WTC11 (cell line): ENCODE results near the gene JAZF1. TPM values are rescaled to one million over a fixed set of nuclear protein-coding genes. Genes with fewer than 3 reads are reported as not detected.

ENCODE experiments used
- ATAC-seq: fragments of 200-7000 bp; cut with Tn5 transposase; 2 replicates; pipeline ENCODE4 v1.10.0; 2021; ENCODE audit warnings: mild to moderate bottlenecking, moderate library complexity
- CTCF ChIA-PET: fragments of 300-600 bp; sonication (Branson Sonifier 250); formaldehyde crosslinking; loops from one replicate; lab custom pipeline; 2021; ENCODE audit warnings: antibody characterized with exemption; lab: Charles Lee
- POLR2A ChIA-PET: fragments of 350-600 bp; sonication (Branson Sonifier 250); formaldehyde crosslinking; loops from one replicate; lab custom pipeline; 2021; ENCODE audit warnings: antibody characterized with exemption; lab: Charles Lee
- DNase-seq: peaks from one replicate; pipeline ENCODE4 v3.0.0; 2021; ENCODE audit warnings: low spot score
- H3K27ac Mint-ChIP-seq: 2 replicates; pipeline ENCODE4 v1.8.0; 2021; ENCODE audit warnings: mixed read lengths
- H3K27me3 Mint-ChIP-seq: 2 replicates; pipeline ENCODE4 v1.8.0; 2021; ENCODE audit warnings: low read depth, mild to moderate bottlenecking, moderate library complexity, mixed read lengths
- H3K36me3 Mint-ChIP-seq: 2 replicates; pipeline ENCODE4 v1.8.0; 2021; ENCODE audit warnings: mixed read lengths
- H3K4me1 Mint-ChIP-seq: 2 replicates; pipeline ENCODE4 v1.8.0; 2022; ENCODE audit warnings: mixed read lengths
- H3K4me3 Mint-ChIP-seq: 2 replicates; pipeline ENCODE4 v1.8.0; 2021; ENCODE audit warnings: mild to moderate bottlenecking, moderate library complexity, mixed read lengths
- H3K9me3 Mint-ChIP-seq: 2 replicates; pipeline ENCODE4 v1.8.0; 2021; ENCODE audit warnings: mixed read lengths
- ATF1 ChIP-seq: sonication (generic); formaldehyde crosslinking; IDR thresholded peaks from 2 replicates; pipeline ENCODE4 v1.8.1; 2023; ENCODE audit warnings: mild to moderate bottlenecking, moderate library complexity, missing genetic modification reagents
- ELF4 ChIP-seq: sonication (generic); formaldehyde crosslinking; IDR thresholded peaks from 2 replicates; pipeline ENCODE4 v1.8.1; 2022; ENCODE audit warnings: low read depth, mild to moderate bottlenecking, moderate library complexity, missing genetic modification reagents
- FOXJ3 ChIP-seq: sonication (generic); formaldehyde crosslinking; IDR thresholded peaks from 2 replicates; pipeline ENCODE4 v1.9.0; 2021; ENCODE audit warnings: missing genetic modification reagents, mild to moderate bottlenecking, borderline replicate concordance
- GTF2I ChIP-seq: fragments of 250-450 bp; sonication (Bioruptor Pico); conservative IDR thresholded peaks from 2 replicates; pipeline ENCODE4 v1.4.0; 2021; ENCODE audit warnings: mild to moderate bottlenecking
- JUN ChIP-seq: sonication (generic); formaldehyde crosslinking; IDR thresholded peaks from 2 replicates; pipeline ENCODE4 v1.8.0; 2023; ENCODE audit warnings: mild to moderate bottlenecking, missing genetic modification reagents
- NFATC4 ChIP-seq: fragments of 250-450 bp; sonication (Bioruptor Pico); IDR thresholded peaks from 2 replicates; pipeline ENCODE4 v1.9.0; 2021; ENCODE audit warnings: mild to moderate bottlenecking
- NFYB ChIP-seq: sonication (generic); formaldehyde crosslinking; conservative IDR thresholded peaks from 2 replicates; pipeline ENCODE4 v1.8.0; 2022; ENCODE audit warnings: low read depth, missing genetic modification reagents
- NR2C2 ChIP-seq: sonication (generic); formaldehyde crosslinking; IDR thresholded peaks from 2 replicates; pipeline ENCODE4 v1.8.0; 2022; ENCODE audit warnings: mild to moderate bottlenecking, missing genetic modification reagents
- PREB ChIP-seq: sonication (generic); formaldehyde crosslinking; IDR thresholded peaks from 2 replicates; pipeline ENCODE4 v1.8.1; 2022; ENCODE audit warnings: mild to moderate bottlenecking, missing genetic modification reagents, moderate library complexity, borderline replicate concordance
- SMAD4 ChIP-seq: sonication (generic); formaldehyde crosslinking; IDR thresholded peaks from 2 replicates; pipeline ENCODE4 v1.8.0; 2022; ENCODE audit warnings: mild to moderate bottlenecking, missing genetic modification reagents
- SOX15 ChIP-seq: fragments of 250-450 bp; sonication (Bioruptor Pico); IDR thresholded peaks from 2 replicates; pipeline ENCODE4 v1.9.0; 2021; ENCODE audit warnings: mild to moderate bottlenecking
- ZNF263 ChIP-seq: sonication (generic); formaldehyde crosslinking; IDR thresholded peaks from 2 replicates; pipeline ENCODE4 v1.8.1; 2022; ENCODE audit warnings: low read depth, mild to moderate bottlenecking, moderate library complexity, missing genetic modification reagents
- ZNF317 ChIP-seq: sonication (generic); formaldehyde crosslinking; IDR thresholded peaks from 2 replicates; pipeline ENCODE4 v1.8.1; 2023; ENCODE audit warnings: low read depth, mild to moderate bottlenecking, moderate library complexity, missing genetic modification reagents, borderline replicate concordance
- ZNF396 ChIP-seq: fragments of 250-450 bp; sonication (Bioruptor Pico); IDR thresholded peaks from 2 replicates; pipeline ENCODE4 v1.8.0; 2021; ENCODE audit warnings: mild to moderate bottlenecking, moderate library complexity, borderline replicate concordance
- ZNF416 ChIP-seq: fragments of 250-450 bp; sonication (Bioruptor Pico); IDR thresholded peaks from 2 replicates; pipeline ENCODE4 v1.9.0; 2021; ENCODE audit warnings: mild to moderate bottlenecking, inconsistent platforms
- ZNF423 ChIP-seq: fragments of 250-450 bp; sonication (Bioruptor Pico); IDR thresholded peaks from 2 replicates; pipeline ENCODE4 v2.1.2; 2022; ENCODE audit warnings: mild to moderate bottlenecking, moderate library complexity
- ZSCAN18 ChIP-seq: fragments of 250-450 bp; sonication (Bioruptor Pico); IDR thresholded peaks from 2 replicates; pipeline ENCODE4 v2.1.2; 2022; ENCODE audit warnings: mild to moderate bottlenecking, moderate library complexity
- total RNA-seq: library from RNA; stranded (reverse); gene quantifications from 3 replicates; pipeline ENCODE4 v1.2.3, GENCODE V29; 2021
- TF ChIP-seq, protein P1 (sequence below): sonication (generic); formaldehyde crosslinking; IDR thresholded peaks from 2 replicates; pipeline ENCODE4 v1.8.1; 2023; ENCODE audit warnings: mild to moderate bottlenecking, missing genetic modification reagents, moderate library complexity
- TF ChIP-seq, protein P2 (sequence below): sonication (generic); formaldehyde crosslinking; IDR thresholded peaks from 2 replicates; pipeline ENCODE4 v1.8.0; 2022; ENCODE audit warnings: mild to moderate bottlenecking, missing genetic modification reagents
- TF ChIP-seq, protein P3 (sequence below): fragments of 250-450 bp; sonication (Bioruptor Pico); conservative IDR thresholded peaks from 2 replicates; pipeline ENCODE4 v1.9.0; 2021; ENCODE audit warnings: mild to moderate bottlenecking
- TF ChIP-seq, protein P4 (sequence below): sonication (generic); formaldehyde crosslinking; IDR thresholded peaks from 2 replicates; pipeline ENCODE4 v1.8.1; 2022; ENCODE audit warnings: mild to moderate bottlenecking, moderate library complexity, missing genetic modification reagents

The JAZF1 gene
- total RNA-seq, 1 experiment from 2014 or later, result 19.0 TPM

- no peak for TF ChIP-seq PREB (CRISPR knock-in tag)
- no peak for TF ChIP-seq NR2C2 (CRISPR knock-in tag)
- no peak for TF ChIP-seq ZSCAN18
- TF ChIP-seq, protein P1, sequence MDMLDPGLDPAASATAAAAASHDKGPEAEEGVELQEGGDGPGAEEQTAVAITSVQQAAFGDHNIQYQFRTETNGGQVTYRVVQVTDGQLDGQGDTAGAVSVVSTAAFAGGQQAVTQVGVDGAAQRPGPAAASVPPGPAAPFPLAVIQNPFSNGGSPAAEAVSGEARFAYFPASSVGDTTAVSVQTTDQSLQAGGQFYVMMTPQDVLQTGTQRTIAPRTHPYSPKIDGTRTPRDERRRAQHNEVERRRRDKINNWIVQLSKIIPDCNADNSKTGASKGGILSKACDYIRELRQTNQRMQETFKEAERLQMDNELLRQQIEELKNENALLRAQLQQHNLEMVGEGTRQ, result no peak
- TF ChIP-seq SOX15 (CRISPR knock-in tag), result no peak
- no peak for TF ChIP-seq ZNF423
Measured at GRCh38 chr7:28178599-28178998, 2.0 kb downstream of the JAZF1 start (continued).

- Mint-ChIP-seq H3K9me3 (no peaks in the 10 kb centered on the region), H3K36me3 (no peaks in the 10 kb centered on the region), H3K27me3 (peaks cover 6% of the 10 kb centered on the region; the same call in 1 of the 2 replicates), H3K4me3 (no peak overlapping the region), H3K4me1 (peaks cover 67% of the 10 kb centered on the region), H3K27ac (no peak overlapping the region)
- ChIA-PET POLR2A (no interaction called here), CTCF (no interaction called here)
- ATAC-seq, result no peak
- TF ChIP-seq, protein P2, sequence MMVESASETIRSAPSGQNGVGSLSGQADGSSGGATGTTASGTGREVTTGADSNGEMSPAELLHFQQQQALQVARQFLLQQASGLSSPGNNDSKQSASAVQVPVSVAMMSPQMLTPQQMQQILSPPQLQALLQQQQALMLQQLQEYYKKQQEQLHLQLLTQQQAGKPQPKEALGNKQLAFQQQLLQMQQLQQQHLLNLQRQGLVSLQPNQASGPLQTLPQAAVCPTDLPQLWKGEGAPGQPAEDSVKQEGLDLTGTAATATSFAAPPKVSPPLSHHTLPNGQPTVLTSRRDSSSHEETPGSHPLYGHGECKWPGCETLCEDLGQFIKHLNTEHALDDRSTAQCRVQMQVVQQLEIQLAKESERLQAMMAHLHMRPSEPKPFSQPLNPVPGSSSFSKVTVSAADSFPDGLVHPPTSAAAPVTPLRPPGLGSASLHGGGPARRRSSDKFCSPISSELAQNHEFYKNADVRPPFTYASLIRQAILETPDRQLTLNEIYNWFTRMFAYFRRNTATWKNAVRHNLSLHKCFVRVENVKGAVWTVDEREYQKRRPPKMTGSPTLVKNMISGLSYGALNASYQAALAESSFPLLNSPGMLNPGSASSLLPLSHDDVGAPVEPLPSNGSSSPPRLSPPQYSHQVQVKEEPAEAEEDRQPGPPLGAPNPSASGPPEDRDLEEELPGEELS (CRISPR knock-in tag), result no peak
- TF ChIP-seq ZNF317 (CRISPR knock-in tag), result no peak
- TF ChIP-seq JUN, result no peak
- TF ChIP-seq ZNF416, result no peak
- no peak for TF ChIP-seq ZNF396 (CRISPR knock-in tag)
- no peak for TF ChIP-seq SMAD4
- no peak for TF ChIP-seq NFYB (CRISPR knock-in tag)
- TF ChIP-seq ELF4 (CRISPR knock-in tag), result no peak
- TF ChIP-seq FOXJ3 (CRISPR knock-in tag), result no peak
- TF ChIP-seq, protein P3, sequence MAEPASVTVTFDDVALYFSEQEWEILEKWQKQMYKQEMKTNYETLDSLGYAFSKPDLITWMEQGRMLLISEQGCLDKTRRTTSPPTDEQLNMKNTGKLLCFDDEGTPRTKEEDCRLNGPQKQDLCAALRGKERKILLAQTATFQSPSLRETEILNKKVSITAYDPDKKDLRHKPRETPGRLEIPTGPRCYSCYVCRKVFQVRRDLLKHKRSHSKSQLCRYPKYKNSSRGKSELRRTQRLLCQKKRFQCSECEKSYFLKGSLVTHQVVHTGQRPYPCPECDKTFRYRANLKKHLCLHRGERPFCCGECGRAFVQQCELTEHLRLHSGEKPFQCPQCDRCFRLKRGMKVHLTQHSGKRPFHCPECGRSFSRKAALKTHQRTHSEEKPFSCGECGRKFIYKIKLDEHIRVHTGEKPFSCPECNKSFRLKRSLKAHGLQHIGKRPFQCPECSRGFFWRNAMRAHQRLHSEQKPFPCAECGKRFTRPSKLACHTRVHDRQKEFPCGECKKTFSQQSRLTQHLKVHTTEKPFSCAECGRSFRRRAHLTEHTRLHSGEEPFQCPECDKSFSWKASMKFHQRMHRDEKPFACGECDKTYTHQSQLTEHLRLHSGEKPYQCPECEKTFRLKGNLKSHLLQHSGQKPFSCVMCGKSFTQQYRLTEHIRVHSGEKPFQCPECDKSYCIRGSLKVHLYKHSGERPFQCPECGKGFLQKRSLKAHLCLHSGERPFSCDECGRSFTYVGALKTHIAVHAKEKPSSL (CRISPR knock-in tag), result no peak
- no peak for TF ChIP-seq GTF2I (CRISPR knock-in tag)
- TF ChIP-seq ATF1 (CRISPR knock-in tag), result no peak
- TF ChIP-seq, protein P1, result no peak
- TF ChIP-seq ZNF263 (CRISPR knock-in tag), result no peak
- TF ChIP-seq, protein P4, sequence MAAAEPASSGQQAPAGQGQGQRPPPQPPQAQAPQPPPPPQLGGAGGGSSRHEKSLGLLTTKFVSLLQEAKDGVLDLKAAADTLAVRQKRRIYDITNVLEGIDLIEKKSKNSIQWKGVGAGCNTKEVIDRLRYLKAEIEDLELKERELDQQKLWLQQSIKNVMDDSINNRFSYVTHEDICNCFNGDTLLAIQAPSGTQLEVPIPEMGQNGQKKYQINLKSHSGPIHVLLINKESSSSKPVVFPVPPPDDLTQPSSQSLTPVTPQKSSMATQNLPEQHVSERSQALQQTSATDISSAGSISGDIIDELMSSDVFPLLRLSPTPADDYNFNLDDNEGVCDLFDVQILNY (CRISPR knock-in tag), result no peak
- no peak for TF ChIP-seq NFATC4 (CRISPR knock-in tag)
- DNase-seq, result no peak
Measured at GRCh38 chr7:28177836-28178235, 2.8 kb downstream of the JAZF1 start.
